ENCODE measurements around the gene RBM39. TPM values are rescaled to one million over a fixed set of nuclear protein-coding genes. Genes with fewer than 3 reads are reported as not detected.
"Not testable (repeated sequence)": the region's sequence is repeated elsewhere in the genome, so short reads cannot be mapped to it uniquely, and the experiment has no call there.

Gene RBM39
- total and polyA plus RNA-seq, 11 donors: 72.6 to 165 (median 112) TPM

DNA sequence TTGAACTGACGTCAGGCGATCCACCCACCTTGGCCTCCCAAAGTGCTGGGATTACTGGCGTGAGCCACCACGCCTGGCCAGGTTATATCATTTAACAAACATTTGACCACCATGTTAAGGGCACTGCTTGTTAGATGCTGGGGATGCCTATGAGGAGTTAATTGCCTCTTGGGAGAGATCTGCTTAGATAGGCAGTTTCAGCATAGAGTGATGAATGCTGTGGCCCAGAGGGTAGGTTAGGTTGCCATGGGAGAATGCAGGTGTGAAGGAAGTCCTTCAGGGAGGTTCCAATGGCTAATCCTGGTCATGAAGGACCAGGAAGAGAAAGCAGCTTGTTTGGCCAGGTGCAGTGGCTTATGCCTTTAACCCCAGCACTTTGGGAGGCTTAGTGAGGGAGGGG, 46.7 kb upstream of the RBM39 start:
- Histone ChIP-seq H3K27me3 (no peaks in the 10 kb centered on the region), H3K9me3 (no peaks in the 10 kb centered on the region), H3K27ac (no peak overlapping the region), H3K36me3 (peaks cover 0 to 9% (median 2%) of the 10 kb centered on the region in 9 donors), H3K4me3 (no peak overlapping the region), H3K4me1 (peaks cover 0 to 16% (median 0%) of the 10 kb centered on the region in 12 donors)
- DNase-seq (no peak), ATAC-seq (no peak)
- WGBS, 4 donors: 98 to 100% (median 98%) methylated on average over 4 of the region's 4 CpGs
- no peak for TF ChIP-seq POLR2A (IDR thresholded peaks at IDR 0.05)
- TF ChIP-seq, protein P1, sequence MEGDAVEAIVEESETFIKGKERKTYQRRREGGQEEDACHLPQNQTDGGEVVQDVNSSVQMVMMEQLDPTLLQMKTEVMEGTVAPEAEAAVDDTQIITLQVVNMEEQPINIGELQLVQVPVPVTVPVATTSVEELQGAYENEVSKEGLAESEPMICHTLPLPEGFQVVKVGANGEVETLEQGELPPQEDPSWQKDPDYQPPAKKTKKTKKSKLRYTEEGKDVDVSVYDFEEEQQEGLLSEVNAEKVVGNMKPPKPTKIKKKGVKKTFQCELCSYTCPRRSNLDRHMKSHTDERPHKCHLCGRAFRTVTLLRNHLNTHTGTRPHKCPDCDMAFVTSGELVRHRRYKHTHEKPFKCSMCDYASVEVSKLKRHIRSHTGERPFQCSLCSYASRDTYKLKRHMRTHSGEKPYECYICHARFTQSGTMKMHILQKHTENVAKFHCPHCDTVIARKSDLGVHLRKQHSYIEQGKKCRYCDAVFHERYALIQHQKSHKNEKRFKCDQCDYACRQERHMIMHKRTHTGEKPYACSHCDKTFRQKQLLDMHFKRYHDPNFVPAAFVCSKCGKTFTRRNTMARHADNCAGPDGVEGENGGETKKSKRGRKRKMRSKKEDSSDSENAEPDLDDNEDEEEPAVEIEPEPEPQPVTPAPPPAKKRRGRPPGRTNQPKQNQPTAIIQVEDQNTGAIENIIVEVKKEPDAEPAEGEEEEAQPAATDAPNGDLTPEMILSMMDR (IDR thresholded peaks at IDR 0.05): no peak
- intact Hi-C loops (cut with DNase I): no loop called here

DNA sequence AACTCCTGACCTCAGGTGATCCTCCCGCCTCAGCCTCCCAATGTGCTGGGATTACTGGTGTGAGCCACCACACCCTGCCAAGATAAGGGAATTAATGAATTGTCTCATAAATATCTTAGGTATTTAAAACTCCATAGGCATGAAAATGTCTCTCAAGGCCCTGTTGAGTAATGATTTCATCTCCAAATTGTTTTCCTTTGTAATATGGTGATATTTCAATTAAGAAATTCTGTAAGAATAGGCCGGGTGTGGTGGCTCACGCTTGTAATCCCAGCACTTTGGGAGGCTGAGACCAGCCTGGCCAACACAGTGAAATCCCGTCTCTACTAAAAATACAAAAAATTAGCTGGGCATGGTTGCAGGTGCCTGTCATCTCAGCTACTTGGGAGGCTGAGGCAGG, 43.5 kb upstream of the RBM39 start:
- 92 to 100% (median 98%) methylated on average over 4 of the region's 4 CpGs for WGBS, 4 donors
- H3K9me3 ChIP-seq; H3K27me3 ChIP-seq; intact Hi-C loops (cut with DNase I); H3K4me3 ChIP-seq; H3K4me1 ChIP-seq; ATAC-seq; DNase-seq; H3K27ac ChIP-seq: not testable (repeated sequence)
- peaks cover 0 to 27% (median 18%) of the 10 kb centered on the region in 9 donors for H3K36me3 ChIP-seq

DNA sequence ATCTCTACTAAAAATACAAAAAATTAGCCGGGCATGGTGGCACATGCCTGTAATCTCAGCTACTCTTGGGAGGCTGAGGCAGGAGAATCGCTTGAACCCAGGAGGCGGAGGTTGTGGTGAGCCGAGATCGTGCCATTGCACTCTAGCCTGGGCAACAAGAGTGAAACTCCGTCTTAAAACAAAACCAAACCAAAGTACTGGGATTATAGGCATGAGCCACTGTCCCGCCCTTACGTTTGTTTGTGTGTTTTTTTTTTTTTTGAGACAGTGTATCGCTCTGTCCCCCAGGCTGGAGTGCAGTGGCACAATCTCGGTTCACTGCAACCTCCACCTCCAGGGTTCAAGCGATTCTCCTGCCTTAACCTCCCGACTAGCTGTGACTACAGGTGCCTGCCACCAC, 41.8 kb upstream of the RBM39 start:
- H3K27me3 ChIP-seq; H3K4me1 ChIP-seq; H3K4me3 ChIP-seq; ATAC-seq; intact Hi-C loops (cut with DNase I); H3K27ac ChIP-seq; H3K9me3 ChIP-seq; DNase-seq: not testable (repeated sequence)
- WGBS, 4 donors: 92 to 98% (median 96%) methylated on average over 12 of the region's 12 CpGs
- H3K36me3 ChIP-seq: peaks cover 0 to 44% (median 24%) of the 10 kb centered on the region in 9 donors

DNA sequence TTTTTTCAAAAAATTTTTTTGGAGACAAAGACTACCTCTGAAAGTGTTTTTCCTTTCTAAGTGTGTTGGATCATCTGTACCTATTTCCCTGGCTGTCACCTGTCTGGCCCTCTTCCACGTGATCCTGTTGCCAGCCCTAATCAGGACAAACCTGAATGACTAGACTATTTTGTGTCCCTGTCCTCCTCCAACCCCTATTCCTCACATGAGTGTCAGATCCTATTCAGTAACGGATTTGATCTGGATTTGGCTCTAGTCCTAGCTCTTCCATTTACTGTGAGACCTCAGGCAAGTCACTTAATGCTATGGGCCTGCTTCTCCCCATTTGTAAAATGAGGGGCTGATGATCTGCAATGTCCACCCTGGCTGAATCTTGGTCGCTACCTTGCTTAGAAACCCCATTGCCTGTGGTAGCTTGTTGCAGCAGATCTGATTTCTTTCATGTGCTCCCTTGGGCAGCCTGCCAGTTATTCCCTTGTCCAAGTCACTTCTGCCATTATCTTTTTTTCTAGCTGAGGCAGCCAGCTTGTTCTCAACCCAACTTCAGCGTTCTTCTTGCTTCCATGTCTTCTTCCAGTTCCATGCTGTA, 34.5 kb upstream of the RBM39 start:
- DNase-seq: peak in 4 of 5 donors; percentile 47 to 68 (median 60)
- 40 to 54% (median 45%) methylated on average over 4 of the region's 4 CpGs for WGBS, 4 donors
- Histone ChIP-seq H3K36me3 (peaks cover 0 to 44% (median 10%) of the 10 kb centered on the region in 9 donors), H3K4me3 (no peak overlapping the region), H3K4me1 (peaks cover 3 to 52% (median 24%) of the 10 kb centered on the region in 12 donors), H3K27me3 (no peaks in the 10 kb centered on the region), H3K9me3 (no peaks in the 10 kb centered on the region), H3K27ac (peak overlapping the region in 5 of 12 donors; percentile 7 to 37 (median 33))
- intact Hi-C loops (cut with DNase I): no loop called here
- no peak for ATAC-seq
- TF ChIP-seq, protein P1 (IDR thresholded peaks at IDR 0.05): no peak
- no peak for TF ChIP-seq POLR2A (IDR thresholded peaks at IDR 0.05)

DNA sequence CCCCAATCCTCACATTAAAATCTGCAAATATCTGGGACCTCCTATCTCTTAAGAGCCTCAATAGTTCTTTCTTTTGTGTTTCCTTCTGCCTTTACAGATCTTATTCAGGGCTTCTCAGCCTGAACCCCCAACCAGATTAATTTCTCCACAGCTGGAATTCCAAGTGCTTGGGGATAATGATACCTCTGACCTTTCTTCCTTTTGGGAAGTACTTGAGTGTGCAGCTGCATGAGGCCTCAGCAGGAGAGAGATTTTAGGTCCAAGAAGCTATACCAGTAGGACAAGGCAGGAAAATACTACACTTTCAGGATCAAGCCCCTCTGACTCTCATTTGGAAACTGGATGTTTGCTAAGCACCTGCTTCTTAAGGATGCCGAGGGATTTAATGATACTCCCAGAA, 32.3 kb upstream of the RBM39 start:
- peak overlapping the region in 1 of 12 donors; percentile 93 for H3K27ac ChIP-seq
- peaks cover 7 to 72% (median 38%) of the 10 kb centered on the region in 12 donors for H3K4me1 ChIP-seq
- intact Hi-C loops (cut with DNase I): no loop called here
- no peak overlapping the region for H3K4me3 ChIP-seq
- no peaks in the 10 kb centered on the region for H3K27me3 ChIP-seq
- TF ChIP-seq POLR2A (IDR thresholded peaks at IDR 0.05): no peak
- TF ChIP-seq, protein P1 (IDR thresholded peaks at IDR 0.05): no peak
- no peak for ATAC-seq
- WGBS, 4 donors: 86 to 95% (median 88%) methylated on average over 1 of the region's 1 CpG
- peaks cover 0 to 32% (median 6%) of the 10 kb centered on the region in 9 donors for H3K36me3 ChIP-seq
- H3K9me3 ChIP-seq: no peaks in the 10 kb centered on the region
- no peak for DNase-seq
